ENCODE results near the gene TYMP.
A peak's percentile ranks its signal among the peaks of the same experiment; 100 is the strongest.

TYMP gene

DNA sequence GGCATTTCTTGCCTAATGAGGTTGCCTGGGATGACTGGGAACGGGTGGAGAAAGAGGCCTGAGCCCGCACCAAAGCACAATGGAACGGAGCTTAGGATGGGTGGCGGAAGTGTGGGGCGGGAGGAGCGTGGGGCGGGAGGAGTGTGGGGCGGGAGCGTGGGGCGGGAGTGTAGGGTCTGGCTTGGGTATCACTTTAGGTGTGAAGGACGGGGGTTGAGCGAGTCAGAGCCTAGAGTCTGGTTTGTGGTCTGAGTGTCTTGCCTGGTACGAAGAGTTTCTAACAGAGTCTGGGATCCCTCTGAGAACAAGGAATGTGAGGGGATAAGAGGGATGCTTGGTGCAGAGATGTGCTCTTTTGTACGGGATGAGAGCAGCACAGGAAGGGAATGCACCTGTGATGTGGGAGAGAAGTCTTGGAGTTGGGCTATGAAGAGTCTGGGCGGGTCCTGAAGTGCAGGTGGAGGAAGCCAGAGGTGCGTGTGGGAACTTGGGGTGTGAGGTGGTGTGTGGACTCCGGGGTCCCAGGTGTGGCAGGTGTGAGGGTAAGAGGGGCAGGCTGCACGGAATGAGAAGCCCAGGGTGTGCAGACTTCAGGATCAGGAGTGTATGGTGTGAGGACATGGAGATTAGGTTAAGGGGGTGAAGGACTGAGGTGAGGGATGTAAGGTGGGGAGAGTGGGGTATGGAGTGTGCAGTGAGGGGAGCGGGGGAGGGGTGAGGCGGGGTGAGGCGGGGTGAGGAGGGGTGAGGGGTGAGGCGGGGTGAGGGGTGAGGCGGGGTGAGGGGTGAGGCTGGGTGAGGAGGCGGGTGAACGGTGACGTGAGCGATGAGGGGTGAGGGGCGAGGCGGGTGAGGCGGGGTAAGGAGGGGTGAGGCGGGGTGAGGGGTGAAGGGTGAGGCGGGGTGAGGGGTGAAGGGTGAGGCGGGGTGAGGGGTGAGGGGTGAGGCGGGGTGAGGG is 31.9 kb upstream of the TYMP start:
- Histone ChIP-seq H3K9ac (ENCODE audit: low read length) (no peak overlapping the region), H3K9me3 (ENCODE audit: low read length) (no peaks in the 10 kb centered on the region), H3K4me3 (ENCODE audit: low read depth in 1 of 2, low read length in 2 of 2) (no peak overlapping the region), H3K27ac (ENCODE audit: low read depth, low read length) (no peak overlapping the region), H3K27me3 (ENCODE audit: control insufficient read depth in 1 of 2, insufficient read depth in 2 of 2, low read length in 2 of 2) (no peaks in the 10 kb centered on the region), H3K36me3 (ENCODE audit: insufficient read depth, low read length) (no peaks in the 10 kb centered on the region), H3K4me1 (ENCODE audit: insufficient read depth, low read length) (peaks cover 9% of the 10 kb centered on the region)

- Histone ChIP-seq H3K9me3 (ENCODE audit: low read length) (no peaks in the 10 kb centered on the region), H3K36me3 (ENCODE audit: insufficient read depth, low read length) (no peaks in the 10 kb centered on the region), H3K4me1 (ENCODE audit: insufficient read depth, low read length) (peaks cover 9% of the 10 kb centered on the region)
Measured at GRCh38 chr22:50560034-50560433, 30.2 kb upstream of the TYMP start.

GRCh38 chr22:50556703-50557102 is 26.9 kb upstream of the TYMP start:
- no peak overlapping the region for H3K27ac ChIP-seq (ENCODE audit: low read depth, low read length)

More at GRCh38 chr22:50560034-50560433, 30.2 kb upstream of the TYMP start:
- Histone ChIP-seq H3K27ac (ENCODE audit: low read depth, low read length) (no peak overlapping the region), H3K27me3 (ENCODE audit: control insufficient read depth in 1 of 2, insufficient read depth in 2 of 2, low read length in 2 of 2) (no peaks in the 10 kb centered on the region), H3K4me3 (ENCODE audit: low read depth in 1 of 2, low read length in 2 of 2) (no peak overlapping the region), H3K9ac (ENCODE audit: low read length) (no peak overlapping the region)

DNA sequence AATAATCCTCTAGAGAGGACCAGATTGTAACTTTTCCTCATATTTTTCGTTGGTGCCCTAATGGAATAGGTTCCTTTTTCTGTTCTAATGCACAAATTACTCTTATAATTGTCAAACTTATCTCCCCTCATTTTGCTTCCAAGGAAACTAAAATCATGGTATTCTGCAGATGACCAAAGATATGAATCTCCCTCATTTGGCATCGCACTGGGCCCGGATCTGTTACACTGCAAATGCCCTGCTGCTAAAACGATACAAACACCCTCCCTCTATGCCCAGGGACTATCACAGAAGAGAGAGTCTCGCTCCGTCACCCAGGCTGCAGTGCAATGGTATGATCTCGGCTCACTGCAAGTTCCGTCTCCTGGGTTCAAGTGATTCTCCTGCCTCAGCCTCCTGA is 23.5 kb upstream of the TYMP start:
- H3K9ac ChIP-seq (ENCODE audit: low read length) = no peak overlapping the region
- H3K4me1 ChIP-seq (ENCODE audit: insufficient read depth, low read length) = no peaks in the 10 kb centered on the region
- H3K27me3 ChIP-seq (ENCODE audit: control insufficient read depth in 1 of 2, insufficient read depth in 2 of 2, low read length in 2 of 2) = peaks cover 0 to 25% of the 10 kb centered on the region in 2 donors
- H3K36me3 ChIP-seq (ENCODE audit: insufficient read depth, low read length) = no peaks in the 10 kb centered on the region
- H3K27ac ChIP-seq (ENCODE audit: low read depth, low read length) = no peak overlapping the region
- no peaks in the 10 kb centered on the region for H3K9me3 ChIP-seq (ENCODE audit: low read length)
- H3K4me3 ChIP-seq (ENCODE audit: low read depth in 1 of 2, low read length in 2 of 2) = no peak overlapping the region

More at GRCh38 chr22:50556703-50557102, 26.9 kb upstream of the TYMP start:
- H3K9ac ChIP-seq (ENCODE audit: low read length) = no peak overlapping the region
- no peak overlapping the region for H3K4me3 ChIP-seq (ENCODE audit: low read depth in 1 of 2, low read length in 2 of 2)
- no peaks in the 10 kb centered on the region for H3K4me1 ChIP-seq (ENCODE audit: insufficient read depth, low read length)
- no peaks in the 10 kb centered on the region for H3K9me3 ChIP-seq (ENCODE audit: low read length)
- no peaks in the 10 kb centered on the region for H3K36me3 ChIP-seq (ENCODE audit: insufficient read depth, low read length)
- peaks cover 0 to 3% of the 10 kb centered on the region in 2 donors for H3K27me3 ChIP-seq (ENCODE audit: control insufficient read depth in 1 of 2, insufficient read depth in 2 of 2, low read length in 2 of 2)

DNA sequence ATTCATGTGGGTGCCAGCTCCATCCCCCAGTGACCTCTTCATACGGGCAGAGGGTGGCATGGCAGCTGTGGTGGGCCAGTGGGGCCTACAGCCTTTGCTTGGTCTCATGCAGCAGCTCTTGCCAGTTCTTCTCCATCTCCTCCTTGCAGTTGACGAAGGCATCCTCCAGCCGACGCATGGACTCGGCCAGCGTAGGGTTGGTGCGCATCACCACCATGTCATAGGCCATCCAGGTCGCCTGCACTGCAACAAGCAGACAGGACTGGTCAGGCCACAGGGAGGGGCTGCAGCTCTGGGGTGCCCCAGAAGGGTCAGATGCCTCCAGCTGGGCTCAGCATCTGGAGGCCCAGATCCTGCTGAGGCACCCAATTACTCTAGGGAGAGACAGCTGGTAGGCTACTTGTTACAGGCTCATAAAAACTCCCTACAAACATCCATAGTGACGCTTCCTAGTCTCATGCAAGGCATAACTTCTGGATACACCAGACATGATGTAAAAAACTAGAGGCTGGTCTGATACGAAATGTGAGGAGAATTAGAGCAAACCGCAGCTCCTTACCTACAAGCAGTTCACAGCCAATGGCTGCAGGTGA is 21.4 kb upstream of the TYMP start:
- no peaks in the 10 kb centered on the region for H3K9me3 ChIP-seq (ENCODE audit: low read length)
- H3K36me3 ChIP-seq (ENCODE audit: insufficient read depth, low read length) = no peaks in the 10 kb centered on the region
- no peak overlapping the region for H3K4me3 ChIP-seq (ENCODE audit: low read depth in 1 of 2, low read length in 2 of 2)
- H3K9ac ChIP-seq (ENCODE audit: low read length) = no peak overlapping the region
- peaks cover 0 to 44% of the 10 kb centered on the region in 2 donors for H3K27me3 ChIP-seq (ENCODE audit: control insufficient read depth in 1 of 2, insufficient read depth in 2 of 2, low read length in 2 of 2)
- no peaks in the 10 kb centered on the region for H3K4me1 ChIP-seq (ENCODE audit: insufficient read depth, low read length)
- no peak overlapping the region for H3K27ac ChIP-seq (ENCODE audit: low read depth, low read length)

DNA sequence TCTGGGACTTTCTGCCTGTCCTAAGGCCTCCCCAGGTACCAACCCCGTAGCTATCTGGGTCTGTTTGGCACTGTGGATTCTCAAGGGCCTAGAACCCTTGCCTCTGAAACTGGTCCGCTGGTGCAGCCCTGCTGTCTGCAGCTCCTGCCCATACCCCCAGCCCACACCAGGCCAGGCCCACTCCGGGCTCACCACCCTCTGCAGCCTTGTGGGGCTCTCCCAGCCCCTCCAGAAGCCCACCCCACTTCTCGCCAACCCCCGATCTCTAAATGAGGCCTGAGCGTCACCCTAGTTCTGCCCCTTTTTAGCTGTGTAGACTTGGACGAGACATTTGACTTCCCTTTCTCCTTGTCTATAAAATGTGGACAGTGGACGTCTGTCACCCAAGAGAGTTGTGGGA is 20.6 kb upstream of the TYMP start:
- H3K36me3 ChIP-seq (ENCODE audit: insufficient read depth, low read length) = no peaks in the 10 kb centered on the region
- H3K4me3 ChIP-seq (ENCODE audit: low read depth in 1 of 2, low read length in 2 of 2) = no peak overlapping the region
- peaks cover 4 to 53% of the 10 kb centered on the region in 2 donors for H3K27me3 ChIP-seq (ENCODE audit: control insufficient read depth in 1 of 2, insufficient read depth in 2 of 2, low read length in 2 of 2)
- H3K9me3 ChIP-seq (ENCODE audit: low read length) = no peaks in the 10 kb centered on the region
- no peaks in the 10 kb centered on the region for H3K4me1 ChIP-seq (ENCODE audit: insufficient read depth, low read length)
- no peak overlapping the region for H3K9ac ChIP-seq (ENCODE audit: low read length)
- H3K27ac ChIP-seq (ENCODE audit: low read depth, low read length) = no peak overlapping the region

GRCh38 chr22:50548921-50549790 is 19.3 kb upstream of the TYMP start:
- Histone ChIP-seq H3K9ac (ENCODE audit: low read length) (no peak overlapping the region), H3K4me3 (ENCODE audit: low read depth in 1 of 2, low read length in 2 of 2) (peak overlapping the region in 1 of 2 donors; percentile 27), H3K4me1 (ENCODE audit: insufficient read depth, low read length) (peaks cover 5% of the 10 kb centered on the region), H3K9me3 (ENCODE audit: low read length) (no peaks in the 10 kb centered on the region), H3K36me3 (ENCODE audit: insufficient read depth, low read length) (no peaks in the 10 kb centered on the region), H3K27ac (ENCODE audit: low read depth, low read length) (no peak overlapping the region), H3K27me3 (ENCODE audit: control insufficient read depth in 1 of 2, insufficient read depth in 2 of 2, low read length in 2 of 2) (peaks cover 16 to 63% of the 10 kb centered on the region in 2 donors)

GRCh38 chr22:50548040-50548920 is 18.5 kb upstream of the TYMP start:
- Histone ChIP-seq H3K4me1 (ENCODE audit: insufficient read depth, low read length) (peaks cover 6% of the 10 kb centered on the region), H3K36me3 (ENCODE audit: insufficient read depth, low read length) (no peaks in the 10 kb centered on the region), H3K27ac (ENCODE audit: low read depth, low read length) (no peak overlapping the region), H3K4me3 (ENCODE audit: low read depth in 1 of 2, low read length in 2 of 2) (peak overlapping the region in 1 of 2 donors; percentile 27), H3K27me3 (ENCODE audit: control insufficient read depth in 1 of 2, insufficient read depth in 2 of 2, low read length in 2 of 2) (peaks cover 17 to 72% of the 10 kb centered on the region in 2 donors), H3K9ac (ENCODE audit: low read length) (no peak overlapping the region), H3K9me3 (ENCODE audit: low read length) (no peaks in the 10 kb centered on the region)

GRCh38 chr22:50547263-50547985 is 17.6 kb upstream of the TYMP start:
- Histone ChIP-seq H3K27me3 (ENCODE audit: control insufficient read depth in 1 of 2, insufficient read depth in 2 of 2, low read length in 2 of 2) (peaks cover 17 to 72% of the 10 kb centered on the region in 2 donors), H3K4me3 (ENCODE audit: low read depth in 1 of 2, low read length in 2 of 2) (no peak overlapping the region), H3K36me3 (ENCODE audit: insufficient read depth, low read length) (no peaks in the 10 kb centered on the region), H3K27ac (ENCODE audit: low read depth, low read length) (no peak overlapping the region), H3K9me3 (ENCODE audit: low read length) (no peaks in the 10 kb centered on the region), H3K9ac (ENCODE audit: low read length) (no peak overlapping the region), H3K4me1 (ENCODE audit: insufficient read depth, low read length) (peaks cover 6% of the 10 kb centered on the region)
